GDM1 (cell line): ENCODE data around the gene KRT80.

Experiments used
- DNase-seq: peaks from one replicate; lab custom pipeline; 2025; lab: John Stamatoyannopoulos, UW

Gene KRT80

DNA sequence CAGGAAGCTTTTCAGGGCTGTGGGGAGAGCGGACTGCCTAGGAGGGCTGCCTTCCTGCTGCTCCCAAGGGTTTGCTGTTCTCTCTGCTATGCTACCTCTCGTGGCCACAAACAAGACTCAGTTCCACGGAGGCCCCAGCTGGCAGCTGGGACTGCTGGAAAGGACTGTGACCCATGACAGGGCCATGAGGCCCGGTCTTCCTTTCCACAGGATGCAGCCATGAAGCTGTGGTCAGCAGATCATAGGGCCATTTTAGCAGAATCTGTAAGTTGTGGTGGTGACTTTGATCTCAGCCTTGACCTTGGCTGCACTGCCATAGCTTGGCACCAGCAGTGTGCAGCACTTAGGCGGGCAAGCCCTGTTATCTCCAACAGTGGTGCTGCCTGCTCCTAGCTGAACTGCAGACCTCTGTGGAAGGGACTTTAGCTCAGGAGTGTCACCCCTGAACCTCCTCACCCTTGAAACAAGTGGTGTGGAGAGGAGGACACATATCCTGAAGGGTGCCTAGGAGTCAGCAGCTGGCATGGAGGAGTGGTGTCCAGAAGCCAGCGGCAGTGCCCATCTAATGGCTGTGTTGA is 12.3 kb downstream of the KRT80 start:
- no peak for DNase-seq

DNA sequence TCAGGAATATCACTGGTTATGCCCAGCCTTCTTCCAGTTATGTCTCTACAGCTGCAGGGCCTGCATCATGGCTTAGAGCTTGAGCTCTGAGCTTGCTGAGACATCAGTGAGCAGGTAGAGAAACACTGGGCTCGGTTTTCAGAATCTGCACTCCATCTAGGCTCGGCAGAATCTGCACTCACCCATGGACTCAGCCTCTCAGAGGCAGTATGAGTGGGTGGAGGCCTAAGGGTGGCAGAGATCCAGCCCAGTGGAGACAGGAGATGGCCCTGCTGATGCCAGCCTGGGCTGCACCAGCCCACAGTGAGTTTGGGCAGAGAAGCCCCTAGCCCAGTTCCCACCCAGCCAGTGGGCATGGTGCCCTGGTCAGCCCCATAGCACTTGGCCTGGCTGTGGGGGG is 12.8 kb downstream of the KRT80 start:
- no peak for DNase-seq

DNA sequence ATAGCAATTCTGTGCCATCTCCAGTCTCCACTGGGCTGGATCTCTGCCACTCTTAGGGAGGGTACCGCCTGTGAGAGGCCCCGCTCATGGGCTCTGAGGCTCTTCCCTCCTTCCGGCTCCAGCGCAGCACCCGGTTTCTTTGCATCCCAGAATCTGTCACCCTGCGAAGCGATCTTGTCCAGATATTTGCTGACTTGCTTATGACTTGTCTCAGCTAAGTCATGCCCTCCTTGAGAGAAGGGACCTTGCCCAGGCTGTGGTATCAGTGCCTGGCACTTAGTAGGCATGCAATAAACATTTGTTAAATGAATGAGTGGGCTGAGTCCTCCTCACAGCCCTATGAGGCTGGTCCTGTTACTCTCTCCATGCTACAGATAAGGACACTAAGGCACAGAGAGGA is 13.4 kb downstream of the KRT80 start:
- DNase-seq, result no peak

DNA sequence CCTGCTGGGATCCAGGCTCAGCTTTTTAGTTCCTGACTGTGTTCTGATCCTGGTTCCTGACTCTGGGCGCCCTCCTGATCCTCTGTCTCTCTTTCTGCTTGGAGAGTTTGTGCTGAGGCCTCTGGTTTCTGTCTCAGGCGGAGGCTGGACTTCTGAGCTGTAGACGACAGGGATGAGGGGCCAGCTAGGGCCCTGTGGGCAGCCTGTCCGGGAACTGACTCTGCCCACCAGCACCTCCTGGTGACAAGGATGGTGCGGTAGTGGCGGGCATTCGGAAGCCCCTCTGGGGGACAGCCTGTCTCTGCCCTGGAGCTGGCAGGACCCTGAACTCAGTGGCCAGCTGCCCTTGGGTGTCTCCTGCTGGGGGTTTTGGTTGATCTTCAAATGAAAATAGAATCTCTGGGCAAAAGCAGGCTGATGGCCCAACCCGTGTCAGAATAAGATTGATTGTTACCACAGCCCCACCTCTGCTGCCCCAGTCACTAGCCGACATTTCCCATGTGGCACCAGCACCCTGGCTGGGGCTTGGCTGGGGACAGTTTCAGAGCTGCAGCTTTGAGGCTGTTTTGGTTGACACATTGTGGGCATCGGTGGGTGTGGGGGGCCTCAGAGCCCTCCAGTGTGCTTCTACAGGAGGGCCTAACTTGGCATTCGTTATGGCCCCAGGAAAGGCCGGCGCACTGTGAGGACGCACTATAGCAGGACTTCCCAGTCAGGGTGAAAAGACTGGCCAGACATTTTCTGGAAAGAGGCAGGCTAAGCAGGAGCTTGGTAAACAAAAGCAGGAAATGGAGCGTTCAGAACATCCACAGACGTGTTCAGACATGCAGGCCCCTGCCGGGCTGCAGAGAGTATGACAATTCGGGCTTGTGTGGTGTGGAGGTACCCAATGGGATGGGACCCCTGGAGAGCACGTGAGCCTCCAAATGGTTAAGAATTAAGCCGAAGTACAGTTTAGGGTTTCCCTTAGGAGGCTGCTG is 16.2 kb downstream of the KRT80 start:
- DNase-seq, result no peak

DNA sequence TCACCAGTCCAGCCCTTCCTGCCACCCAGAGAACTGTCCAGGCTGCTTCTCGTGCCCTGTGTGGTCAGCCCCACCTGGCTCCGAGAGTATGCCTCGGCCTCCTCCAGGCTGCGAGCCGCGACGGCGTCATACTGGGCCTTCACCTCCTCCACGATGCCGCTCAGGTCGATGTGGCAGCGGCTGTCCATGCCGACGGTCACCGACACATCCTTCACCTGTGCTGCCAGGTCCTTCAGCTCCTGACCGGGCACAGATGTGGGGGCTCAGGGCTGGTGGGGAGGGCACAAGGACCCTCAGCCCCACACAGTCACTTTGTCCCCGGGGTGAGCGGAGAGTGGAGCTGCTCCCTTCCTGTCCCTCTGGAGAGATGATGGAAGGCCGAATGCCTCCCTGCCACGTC is 18.3 kb downstream of the KRT80 start:
- no peak for DNase-seq

DNA sequence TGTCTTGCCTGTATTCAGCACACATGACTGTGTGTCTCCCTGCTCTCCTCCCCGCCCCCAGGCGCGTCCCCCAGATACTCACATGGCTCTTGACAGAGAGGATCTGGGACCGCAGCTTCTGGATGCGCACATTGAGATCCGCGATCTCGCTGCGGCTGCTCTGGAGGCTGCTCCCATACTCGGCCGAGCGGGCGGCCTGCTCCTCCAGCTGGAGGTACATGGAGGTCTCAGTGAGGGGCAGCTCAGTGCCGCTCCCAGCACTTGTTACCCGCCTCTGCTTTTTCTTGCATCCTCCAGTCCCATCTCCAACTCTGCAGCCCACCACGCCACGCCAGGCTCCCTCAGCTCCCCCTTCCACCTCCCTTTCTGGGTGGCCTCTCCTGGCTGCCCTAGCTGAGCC is 18.9 kb downstream of the KRT80 start:
- no peak for DNase-seq

DNA sequence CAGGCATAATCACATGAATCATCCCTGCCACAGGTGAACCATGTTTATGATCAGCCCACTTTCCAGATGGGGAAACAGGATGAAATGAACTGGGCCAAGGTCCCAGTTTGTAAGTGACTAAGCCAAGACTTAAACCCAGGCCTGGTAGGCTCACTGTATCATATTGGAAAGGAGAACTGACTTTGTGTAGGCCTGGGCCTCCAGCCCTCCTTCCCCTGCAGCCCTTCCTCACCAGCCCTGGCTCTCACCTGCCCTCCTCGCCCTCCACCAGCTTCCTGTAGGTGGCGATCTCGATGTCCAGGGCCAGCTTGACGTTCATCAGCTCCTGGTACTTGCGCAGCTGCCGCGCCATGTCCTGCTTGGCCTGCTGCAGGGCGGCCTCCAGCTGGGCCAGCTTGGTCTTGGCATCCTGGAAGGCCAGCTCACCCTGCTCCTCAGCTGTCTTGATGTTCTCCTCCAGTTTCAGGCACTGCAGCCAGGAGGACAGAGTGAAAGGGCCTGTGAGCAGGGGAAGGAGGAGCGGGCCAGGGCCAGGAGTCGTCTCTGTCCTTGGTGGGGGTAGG is 19.8 kb downstream of the KRT80 start:
- peak; percentile 52 for DNase-seq

DNA sequence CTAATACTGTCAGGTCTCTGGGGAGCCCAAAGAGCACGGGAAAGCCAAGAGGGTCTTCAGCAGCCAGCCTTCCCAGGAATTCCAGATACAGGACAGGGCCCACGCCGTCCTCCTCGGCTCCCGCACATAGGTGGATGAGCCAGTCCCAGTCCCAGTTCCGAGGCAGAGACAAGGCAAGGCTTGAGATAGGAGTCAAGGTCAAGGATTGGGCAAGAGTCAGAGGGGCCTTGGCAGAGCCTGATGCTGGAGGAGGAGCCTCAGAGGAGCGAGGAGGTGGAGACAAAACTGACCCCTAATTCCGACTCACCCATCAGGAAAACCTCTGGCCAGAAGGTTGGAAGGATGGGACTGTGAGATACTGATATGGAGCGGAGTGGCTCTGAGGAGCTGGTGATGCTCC is 21.0 kb downstream of the KRT80 start:
- no peak for DNase-seq

DNA sequence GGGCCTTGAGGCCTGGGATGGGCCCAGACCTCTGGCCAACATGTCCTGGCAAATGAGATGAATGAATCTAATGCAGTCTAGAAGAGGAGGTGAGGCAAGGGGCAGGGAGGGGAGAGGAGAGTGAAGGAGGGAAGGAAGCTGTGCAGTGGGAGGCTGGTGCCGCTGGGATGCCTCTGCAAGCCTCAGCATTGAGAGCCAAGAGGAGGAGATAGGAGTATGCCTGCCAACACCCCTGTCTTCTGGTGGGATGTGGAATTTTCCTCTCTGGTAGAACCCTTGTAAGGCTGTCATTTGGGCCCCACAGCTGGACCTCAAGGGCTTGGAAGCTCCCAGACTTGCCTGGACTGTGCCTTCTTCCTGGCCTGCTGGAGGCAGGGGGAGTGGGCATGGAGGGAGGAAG is 21.9 kb downstream of the KRT80 start:
- peak; percentile 12 for DNase-seq

DNA sequence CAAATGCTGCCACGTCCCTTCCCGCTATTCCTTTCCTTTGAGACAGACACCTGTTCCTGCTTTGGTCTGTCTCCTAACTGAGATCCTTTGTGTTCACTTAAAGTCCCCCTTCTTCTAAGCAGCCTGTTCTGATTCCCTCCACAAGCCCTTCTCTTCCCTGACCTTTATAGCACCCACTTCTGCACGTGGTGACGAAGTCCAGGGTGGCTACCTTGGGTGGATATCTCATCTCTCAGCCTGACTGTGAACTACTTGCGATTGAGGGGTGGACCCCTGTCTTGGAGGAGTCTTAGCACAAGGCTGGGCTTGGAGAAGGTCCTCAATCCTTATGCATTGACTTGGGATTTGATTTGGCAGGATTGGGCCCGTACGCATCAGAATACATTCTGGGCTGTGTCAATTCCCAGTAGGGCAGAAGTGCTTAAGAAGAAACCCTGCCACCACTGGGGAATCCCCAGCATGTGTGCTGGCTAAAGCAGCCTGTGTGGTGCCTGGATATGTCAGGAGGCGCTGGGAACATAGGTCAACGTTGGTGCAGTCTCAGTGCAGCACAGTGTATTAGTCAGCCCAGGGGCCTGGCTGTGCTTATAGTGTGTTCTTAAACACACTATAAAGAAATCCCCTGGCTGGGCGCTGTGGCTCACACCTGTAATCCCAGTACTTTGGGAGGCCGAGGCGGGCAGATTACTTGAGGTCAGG is 23.6 kb downstream of the KRT80 start:
- no peak for DNase-seq

DNA sequence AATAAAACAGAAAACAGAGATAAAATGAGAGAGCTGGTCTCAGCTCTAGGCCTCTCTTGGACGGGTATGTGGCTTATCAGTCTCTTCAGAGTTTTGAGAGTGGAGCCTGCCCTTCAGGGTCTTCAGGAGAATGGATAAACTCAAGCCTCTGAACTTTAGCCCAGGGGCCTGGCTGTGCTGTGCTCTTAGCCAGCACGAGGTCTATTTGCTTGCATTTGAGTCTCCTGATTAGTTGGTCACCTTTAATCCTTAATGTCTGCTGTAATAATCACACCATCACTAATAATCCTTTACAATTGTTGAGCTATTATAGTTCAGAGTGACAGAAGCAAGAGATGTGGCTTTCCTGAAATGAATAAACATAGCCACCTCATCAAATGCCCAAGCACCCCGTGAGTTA is 24.3 kb downstream of the KRT80 start:
- DNase-seq, result no peak

DNA sequence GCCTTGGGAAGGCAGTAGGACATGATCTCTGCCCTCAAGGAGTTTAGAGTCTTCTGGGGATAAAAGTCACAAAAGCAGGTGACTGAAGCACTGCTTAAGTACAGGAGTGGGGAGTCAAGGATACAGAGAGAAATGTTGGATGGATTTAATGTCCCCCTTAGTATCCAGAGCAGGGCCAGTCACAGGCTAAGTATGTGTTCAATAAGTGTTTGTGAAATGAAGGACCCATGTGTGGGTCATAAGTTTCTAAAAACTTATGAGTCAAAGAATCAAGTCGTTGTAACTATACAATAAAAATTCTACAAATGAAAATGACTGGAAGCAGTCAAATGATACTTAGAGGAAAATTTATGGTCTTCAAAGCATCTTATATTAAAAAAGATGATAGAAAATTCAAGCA is 25.1 kb downstream of the KRT80 start:
- no peak for DNase-seq

DNA sequence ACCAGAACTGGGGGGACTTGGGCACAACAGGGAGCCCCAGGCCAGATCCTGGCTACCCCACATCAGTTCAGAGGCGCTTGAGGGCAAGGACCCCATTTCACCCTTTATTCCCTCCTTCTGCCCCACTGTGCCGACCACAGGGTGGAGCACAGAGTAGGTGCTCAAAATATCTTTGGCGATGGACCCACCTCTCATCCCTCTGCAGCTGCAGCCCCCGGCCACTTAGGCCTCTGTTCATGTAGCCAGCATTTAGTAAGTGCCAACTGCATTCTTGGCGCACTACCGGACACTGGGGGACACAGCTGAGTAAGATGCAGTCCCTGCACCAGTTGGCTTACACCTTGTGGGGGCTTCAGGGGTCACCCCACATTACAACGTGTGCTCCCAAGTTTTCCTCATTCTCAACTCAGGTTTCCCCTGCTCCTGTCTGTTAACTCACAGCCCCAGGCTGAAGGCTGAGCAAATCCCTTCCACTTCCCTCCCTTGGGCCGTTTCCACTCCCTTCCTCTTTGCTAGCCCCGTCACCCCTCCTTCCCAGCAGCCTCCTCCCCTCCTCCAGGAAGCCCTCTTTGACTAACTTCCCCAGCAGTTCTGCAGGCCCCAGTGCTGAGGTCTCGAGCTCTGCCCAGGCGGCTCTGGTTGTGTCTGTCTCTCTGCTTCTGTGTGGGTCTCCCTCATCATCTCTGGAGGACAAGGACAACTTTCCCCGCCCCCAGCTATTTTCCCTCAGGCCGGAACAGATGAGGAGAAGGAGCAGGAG is 26.5 kb downstream of the KRT80 start:
- DNase-seq, result peak; percentile 55

DNA sequence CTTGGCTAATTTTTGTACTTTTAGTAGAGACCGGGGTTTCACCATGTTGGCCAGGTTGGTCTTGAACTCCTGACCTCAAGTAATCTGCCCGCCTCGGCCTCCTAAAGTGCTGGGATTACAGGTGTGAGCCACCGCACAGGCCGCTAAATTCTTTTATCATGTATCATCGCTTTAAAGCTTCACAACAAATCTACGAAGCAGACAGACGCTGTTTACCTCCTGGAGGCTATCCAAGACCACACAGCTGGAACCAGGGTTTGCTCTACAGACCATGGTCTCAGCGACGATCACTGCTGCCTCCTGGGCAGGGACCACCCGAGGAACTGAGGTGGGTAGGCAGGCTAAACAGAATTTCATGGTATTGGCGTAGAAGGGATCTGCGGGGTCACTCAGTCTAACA is 27.2 kb downstream of the KRT80 start:
- DNase-seq, result no peak

DNA sequence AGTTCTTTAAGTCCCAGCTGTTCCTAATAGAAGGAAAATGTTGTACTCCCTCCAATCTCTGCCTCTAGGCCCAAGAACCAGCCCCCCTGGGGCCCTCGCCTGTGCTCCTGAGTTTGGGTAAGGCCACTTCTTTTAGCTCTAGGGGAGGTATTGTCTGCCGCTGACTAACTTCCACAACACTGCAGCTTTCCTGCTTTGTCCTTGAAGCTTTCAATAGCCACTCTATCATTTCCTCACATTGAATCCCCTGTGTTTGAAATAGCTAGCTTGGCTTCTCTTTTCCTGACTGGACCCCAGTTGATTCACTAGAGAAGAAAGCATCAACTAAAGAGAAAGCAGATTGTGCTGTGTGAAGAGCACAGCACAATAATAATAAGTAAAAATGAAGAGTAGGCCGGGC is 28.8 kb downstream of the KRT80 start:
- no peak for DNase-seq

DNA sequence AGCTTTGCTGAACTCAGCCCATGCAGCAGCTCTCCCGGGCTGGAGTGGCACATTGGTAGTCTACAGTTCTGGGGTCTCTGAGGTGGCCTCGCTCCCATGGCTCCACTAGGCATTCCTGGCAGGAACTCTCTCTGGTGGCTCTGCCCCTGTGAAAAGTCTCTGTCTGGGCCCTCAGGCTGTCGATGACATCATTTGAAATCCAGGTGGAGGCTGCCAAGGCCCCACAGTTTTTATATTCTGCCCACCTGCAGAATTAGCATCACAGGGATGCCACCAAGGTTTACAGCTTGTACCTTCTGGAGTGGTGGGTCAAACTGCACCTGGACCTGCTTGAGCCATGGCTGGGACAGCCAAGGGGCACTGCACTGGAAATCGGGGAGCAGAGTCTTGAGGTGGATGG is 31.6 kb downstream of the KRT80 start:
- no peak for DNase-seq

DNA sequence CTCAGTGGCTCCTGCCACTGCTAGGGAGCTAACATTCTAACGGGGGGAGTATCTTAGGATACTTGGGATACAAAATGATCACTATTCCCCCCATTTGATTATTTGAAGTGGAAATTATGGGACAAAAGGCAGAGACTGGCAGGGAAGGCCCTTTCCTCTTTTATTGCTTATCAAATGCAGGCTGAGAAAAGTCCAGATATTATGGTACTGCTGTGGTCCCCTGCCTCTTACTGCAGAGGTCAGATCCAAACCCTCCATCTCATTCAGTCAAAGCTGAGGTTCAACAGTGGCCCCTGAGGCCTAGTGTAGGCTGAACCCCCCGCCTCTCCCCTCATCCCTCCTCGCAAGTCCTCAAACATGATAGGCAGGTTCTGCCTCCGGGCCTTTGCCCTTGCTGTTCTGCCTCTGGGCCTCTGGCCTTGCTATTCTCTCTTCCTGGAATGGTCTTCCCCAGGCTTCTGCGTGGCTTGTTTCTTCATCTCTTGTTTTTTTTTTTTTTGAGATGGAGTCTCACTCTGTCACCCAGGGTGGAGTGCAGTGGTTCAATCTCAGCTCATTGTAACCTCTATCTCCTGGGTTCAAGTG is 34.2 kb downstream of the KRT80 start:
- no peak for DNase-seq

DNA sequence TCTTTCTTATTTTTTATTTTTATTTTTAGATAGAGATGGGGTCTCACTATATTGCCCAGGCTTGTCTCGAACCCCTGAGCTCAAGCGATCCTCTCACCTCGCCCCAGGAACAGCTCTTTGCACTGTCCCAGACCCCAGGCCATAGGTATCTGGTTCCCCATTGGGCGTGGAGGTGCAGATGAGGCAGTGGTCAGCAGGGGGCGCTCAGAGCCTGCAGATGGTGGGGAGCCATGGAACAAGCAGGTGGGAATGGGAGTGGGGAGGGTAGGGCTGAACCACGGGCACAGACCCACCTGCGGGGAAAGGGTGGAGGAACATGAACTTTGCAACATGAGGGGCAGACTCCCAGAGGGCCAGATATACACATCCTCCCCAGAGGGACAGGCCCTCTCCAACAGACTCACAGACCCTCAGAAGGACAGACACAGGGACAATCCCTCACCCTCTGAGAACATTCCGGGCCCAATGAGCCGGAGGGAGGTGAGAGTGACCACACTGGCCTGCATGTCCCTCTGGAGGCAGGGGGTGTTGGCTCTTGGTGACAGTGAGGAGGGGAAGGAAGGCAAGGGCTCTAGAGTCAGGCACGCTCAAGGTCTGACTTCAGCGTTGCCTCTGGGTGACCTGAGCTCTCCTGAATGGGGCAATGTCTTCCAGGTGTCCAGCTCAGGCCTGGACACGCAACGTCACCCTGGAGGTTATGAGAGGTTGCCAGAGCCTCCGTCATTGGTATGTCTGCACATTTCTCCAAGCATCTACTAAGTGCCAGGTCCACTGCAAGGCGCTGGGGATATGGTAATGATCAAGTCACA is 34.9 kb downstream of the KRT80 start:
- DNase-seq, result peak; percentile 45

DNA sequence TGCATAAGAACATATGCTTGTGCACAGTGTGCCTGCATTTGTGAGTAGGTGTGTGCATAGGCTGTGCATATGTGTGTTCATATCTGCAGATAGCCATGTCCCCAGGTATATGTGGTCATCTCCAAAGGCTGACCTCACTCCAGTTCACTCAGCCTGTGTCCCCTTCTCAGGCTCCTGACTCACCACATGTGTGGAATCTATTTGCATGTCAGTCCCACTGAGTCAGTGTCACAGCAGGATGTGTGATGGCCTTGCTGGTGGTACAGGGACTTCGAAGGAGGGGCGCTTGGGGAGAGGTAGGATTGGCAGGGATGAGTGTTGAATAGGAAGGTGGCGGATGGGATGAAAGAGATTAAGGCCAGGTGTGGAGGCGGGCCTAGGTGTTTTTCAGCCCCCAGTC is 35.5 kb downstream of the KRT80 start:
- DNase-seq, result no peak

DNA sequence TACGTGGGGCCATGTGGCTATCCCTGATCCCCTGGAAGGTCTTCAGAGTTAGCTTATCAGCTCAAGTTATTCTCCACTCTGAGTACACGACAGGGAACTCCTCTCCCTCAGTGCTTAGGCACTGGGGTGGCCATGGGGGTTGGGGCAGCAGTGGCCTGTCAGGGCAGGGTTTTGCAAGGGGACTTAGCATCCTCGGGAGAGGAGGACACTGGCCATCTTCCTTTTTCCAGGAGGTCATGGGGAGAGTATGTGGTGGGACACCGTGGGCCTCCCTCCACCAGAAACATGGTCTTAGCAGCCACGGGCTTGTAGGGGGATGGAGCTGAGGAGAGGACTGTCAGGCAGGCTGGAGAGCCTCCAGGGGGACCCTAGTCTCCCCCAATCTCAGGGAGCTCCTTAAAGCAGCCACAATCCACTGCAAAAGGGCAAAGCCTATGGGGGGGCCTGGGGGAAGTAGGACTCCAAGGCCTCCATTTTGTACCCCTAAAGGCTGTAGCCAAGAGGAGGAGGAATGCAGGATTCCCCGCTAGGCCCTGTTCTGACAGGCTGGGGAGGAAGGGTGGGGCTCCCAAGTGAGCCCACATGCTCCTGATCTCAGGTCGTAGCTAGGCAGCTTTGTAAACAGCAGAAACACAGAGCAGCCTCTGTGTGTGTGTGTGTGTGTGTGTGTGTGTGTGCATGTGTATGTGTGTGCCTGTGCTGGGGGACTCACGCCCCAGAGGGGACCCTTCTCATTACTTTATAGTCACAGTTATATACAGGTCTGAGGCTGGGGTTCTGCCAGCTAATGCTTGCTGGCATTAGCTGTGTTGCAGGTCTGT is 36.6 kb downstream of the KRT80 start:
- DNase-seq, result no peak
